IMR-90 (cell line): ENCODE results near the gene DOCK7. TPM values are rescaled to one million over a fixed set of nuclear protein-coding genes. Genes with fewer than 3 reads are reported as not detected.

Experiments
- ATAC-seq: fragments of 200-7000 bp; cut with Tn5 transposase; 2 replicates; pipeline ENCODE4 v1.9.1; 2020; ENCODE audit warnings: low read depth, mild to moderate bottlenecking, moderate library complexity
- BruUV-seq: library from RNA; stranded (reverse); fragments of 400-500 nt; replicated peaks from 2 replicates; lab custom pipeline; 2021; lab: Mats Ljungman, UMichigan
- CTCF ChIA-PET: fragments of 300-600 bp; formaldehyde crosslinking; extraction: SDS; loops from one replicate; lab custom pipeline; 2021; ENCODE audit warnings: antibody characterized with exemption; lab: Yijun Ruan, JAX
- POLR2A ChIA-PET: fragments of 300-600 bp; sonication (Branson Sonifier 250); formaldehyde crosslinking; loops from one replicate; lab custom pipeline; 2022; ENCODE audit warnings: antibody characterized with exemption; ENCODE audit not compliant: unreplicated experiment; lab: Charles Lee
- DNase-seq: peaks from one replicate; pipeline ENCODE4 v3.0.0; 2013
- H2AFZ ChIP-seq: replicated peaks from 2 replicates; pipeline ENCODE3; 2013; ENCODE audit warnings: low read length, mild to moderate bottlenecking; ENCODE audit not compliant: poor library complexity
- H2AK5ac ChIP-seq: 2 replicates; pipeline ENCODE4 v1.6.1; 2013; ENCODE audit warnings: low read depth, low read length, inconsistent platforms
- H2AK9ac ChIP-seq: replicated peaks from 2 replicates; pipeline ENCODE3; 2013; ENCODE audit warnings: mild to moderate bottlenecking, low read depth, low read length, moderate library complexity; ENCODE audit not compliant: poor library complexity
- H2BK120ac ChIP-seq: 2 replicates; pipeline ENCODE4 v1.6.1; 2013; ENCODE audit warnings: low read depth, low read length, inconsistent platforms
- H2BK15ac ChIP-seq: 3 replicates; pipeline ENCODE4 v1.6.1; 2013; ENCODE audit warnings: low read depth, low read length, inconsistent platforms
- H2BK20ac ChIP-seq: 2 replicates; pipeline ENCODE4 v1.6.1; 2013; ENCODE audit warnings: low read depth, mild to moderate bottlenecking, inconsistent platforms, low read length, moderate library complexity
- H2BK5ac ChIP-seq: 2 replicates; pipeline ENCODE4 v1.6.1; 2013; ENCODE audit warnings: mild to moderate bottlenecking, low read depth, low read length, inconsistent platforms; ENCODE audit not compliant: poor library complexity, severe bottlenecking
- H3K14ac ChIP-seq: replicated peaks from 2 replicates; pipeline ENCODE4 v1.6.1; 2013; ENCODE audit warnings: low read depth, low read length, inconsistent platforms
- H3K18ac ChIP-seq: 2 replicates; pipeline ENCODE4 v1.6.1; 2013; ENCODE audit warnings: low read depth, low read length, control low read depth
- H3K23ac ChIP-seq: 2 replicates; pipeline ENCODE4 v1.6.1; 2013; ENCODE audit warnings: low read depth, low read length, inconsistent platforms
- H3K27ac ChIP-seq: 2 replicates; pipeline ENCODE4 v1.5.1; 2013; ENCODE audit warnings: mild to moderate bottlenecking, control low read depth, low read length; ENCODE audit not compliant: insufficient read depth
- H3K27me3 ChIP-seq: 2 replicates; pipeline ENCODE4 v1.6.1; 2013; ENCODE audit warnings: low read length; ENCODE audit not compliant: control insufficient read depth, insufficient read depth
- H3K36me3 ChIP-seq: 2 replicates; pipeline ENCODE4 v1.6.1; 2013; ENCODE audit warnings: low read length, mixed read lengths; ENCODE audit not compliant: control insufficient read depth, insufficient read depth
- H3K4ac ChIP-seq: 2 replicates; pipeline ENCODE4 v1.6.1; 2013; ENCODE audit warnings: low read depth, low read length, inconsistent platforms
- H3K4me1 ChIP-seq: 2 replicates; pipeline ENCODE4 v1.6.1; 2013; ENCODE audit warnings: low read length, mixed read lengths; ENCODE audit not compliant: control insufficient read depth, insufficient read depth
- H3K4me2 ChIP-seq: 2 replicates; pipeline ENCODE4 v1.6.1; 2013; ENCODE audit warnings: low read depth, mild to moderate bottlenecking, control low read depth, low read length, moderate library complexity
- H3K4me3 ChIP-seq: 2 replicates; pipeline ENCODE4 v1.5.1; 2013; ENCODE audit warnings: low read depth, mild to moderate bottlenecking, control low read depth, low read length, moderate library complexity; ENCODE audit not compliant: insufficient read depth
- H3K56ac ChIP-seq: 2 replicates; pipeline ENCODE4 v1.6.1; 2013; ENCODE audit warnings: low read length, inconsistent platforms; ENCODE audit not compliant: insufficient read depth; ENCODE audit errors: extremely low read depth
- H3K79me1 ChIP-seq, 2 experiments: 2 replicates each; pipeline ENCODE4 v1.6.1; 2013; ENCODE audit warnings: low read length in 2 of 2, inconsistent platforms in 1 of 2, low read depth in 1 of 2
- H3K9ac ChIP-seq: 2 replicates; pipeline ENCODE4 v1.6.1; 2013; ENCODE audit warnings: low read depth, low read length, control low read depth
- H3K9me1 ChIP-seq: 2 replicates; pipeline ENCODE4 v1.6.1; 2013; ENCODE audit warnings: low read length, inconsistent platforms; ENCODE audit not compliant: insufficient read depth
- H3K9me3 ChIP-seq: 2 replicates; pipeline ENCODE4 v1.6.1; 2013; ENCODE audit warnings: low read length; ENCODE audit not compliant: control insufficient read depth, insufficient read depth
- H4K20me1 ChIP-seq: 2 replicates; pipeline ENCODE4 v1.6.1; 2013; ENCODE audit warnings: low read length, inconsistent platforms; ENCODE audit not compliant: insufficient read depth
- H4K5ac ChIP-seq: 2 replicates; pipeline ENCODE4 v1.6.1; 2013; ENCODE audit warnings: mild to moderate bottlenecking, low read depth, low read length, control low read depth
- H4K8ac ChIP-seq, 2 experiments: 2 replicates each; pipeline ENCODE4 v1.6.1; 2013; ENCODE audit warnings: low read depth in 2 of 2, low read length in 2 of 2, control low read depth in 1 of 2, inconsistent platforms in 1 of 2
- H4K91ac ChIP-seq: 2 replicates; pipeline ENCODE4 v1.6.1; 2013; ENCODE audit warnings: low read depth, low read length, inconsistent platforms; ENCODE audit not compliant: insufficient read depth
- BHLHE40 ChIP-seq: fragments of 150-350 bp; IDR thresholded peaks from 2 replicates; pipeline ENCODE4 v1.6.1; 2016; ENCODE audit warnings: mild to moderate bottlenecking, low read depth, low read length
- CEBPB ChIP-seq: IDR thresholded peaks from 2 replicates; pipeline ENCODE4 v1.6.1; 2012; ENCODE audit warnings: low read depth, low read length, improper control_type of control experiment
- CHD1 ChIP-seq: IDR thresholded peaks from 2 replicates; pipeline ENCODE4 v1.6.1; 2012; ENCODE audit warnings: low read depth, low read length, improper control_type of control experiment
- CTCF ChIP-seq: conservative IDR thresholded peaks from 2 replicates; pipeline ENCODE4 v1.5.1; 2012; ENCODE audit warnings: mild to moderate bottlenecking, low read depth, low read length, improper control_type of control experiment
- ELK1 ChIP-seq: fragments of 150-350 bp; IDR thresholded peaks from 2 replicates; pipeline ENCODE4 v1.6.1; 2016; ENCODE audit warnings: low read depth, mild to moderate bottlenecking, low read length, moderate library complexity, borderline replicate concordance
- FOS ChIP-seq: fragments of 150-350 bp; IDR thresholded peaks from 2 replicates; pipeline ENCODE4 v1.6.1; 2016; ENCODE audit warnings: low read depth, low read length
- MAFK ChIP-seq: IDR thresholded peaks from 2 replicates; pipeline ENCODE4 v1.6.1; 2012; ENCODE audit warnings: low read depth, low read length, improper control_type of control experiment
- MAZ ChIP-seq: IDR thresholded peaks from 2 replicates; pipeline ENCODE4 v1.6.1; 2012; ENCODE audit warnings: low read depth, mild to moderate bottlenecking, low read length, improper control_type of control experiment, moderate library complexity, borderline replicate concordance
- MXI1 ChIP-seq: IDR thresholded peaks from 2 replicates; pipeline ENCODE4 v1.6.1; 2012; ENCODE audit warnings: low read depth, mild to moderate bottlenecking, low read length, moderate library complexity, borderline replicate concordance
- NFE2L2 ChIP-seq: fragments of 150-350 bp; IDR thresholded peaks from 2 replicates; pipeline ENCODE4 v1.6.1; 2016; ENCODE audit warnings: low read depth, mild to moderate bottlenecking, low read length
- POLR2A ChIP-seq: IDR thresholded peaks from 2 replicates; pipeline ENCODE4 v1.6.1; 2012; ENCODE audit warnings: mild to moderate bottlenecking, low read depth, low read length
- RAD21 ChIP-seq: IDR thresholded peaks from 2 replicates; pipeline ENCODE4 v1.6.1; 2012; ENCODE audit warnings: low read length, improper control_type of control experiment
- RCOR1 ChIP-seq: IDR thresholded peaks from 2 replicates; pipeline ENCODE4 v1.6.1; 2012; ENCODE audit warnings: mild to moderate bottlenecking, low read length, improper control_type of control experiment; ENCODE audit not compliant: insufficient replicate concordance
- RFX5 ChIP-seq: IDR thresholded peaks from 2 replicates; pipeline ENCODE4 v1.8.0; 2012; ENCODE audit warnings: low read depth, mild to moderate bottlenecking, low read length, moderate library complexity
- SMC3 ChIP-seq: fragments of 150-350 bp; IDR thresholded peaks from 2 replicates; pipeline ENCODE4 v1.6.1; 2016; ENCODE audit warnings: low read depth, mild to moderate bottlenecking, antibody characterized with exemption, low read length, moderate library complexity
- USF2 ChIP-seq: fragments of 150-350 bp; IDR thresholded peaks from 2 replicates; pipeline ENCODE4 v1.6.1; 2017; ENCODE audit warnings: mild to moderate bottlenecking, antibody characterized with exemption, low read length, low read depth
- WGBS, 2 experiments: methylation state at CpG; one replicate each; pipeline versions ENCODE4 v1.1.5 to v1.1.7; 2013; ENCODE audit warnings: missing lambda C conversion rate in 2 of 2; ENCODE audit not compliant: insufficient read length in 1 of 2; ENCODE audit errors: extremely low coverage in 2 of 2; 5-methylcytosine and 5-hydroxymethylcytosine counted together
- dilution Hi-C: fragments of 300-500 bp; cut with HindIII; formaldehyde crosslinking; loops from one replicate; pipeline ENCODE4 v1.14.3; 2018; ENCODE audit warnings: low sequenced_read_pairs; ENCODE audit not compliant: unreplicated experiment
- in situ Hi-C: fragments of 300-500 bp; cut with MboI; formaldehyde crosslinking; loops from 3 replicates; pipeline ENCODE4 v1.14.3; 2019; ENCODE audit warnings: low sequenced_read_pairs, inconsistent platforms, mixed read lengths
- intact Hi-C: fragments of 100-400 bp; cut with micrococcal nuclease; formaldehyde crosslinking; loops from 2 replicates; pipeline ENCODE4 v1.10.0; 2022
- polyA plus RNA-seq, 3 experiments: library from polyadenylated mRNA; depleted of rRNA; stranded (reverse); fragments of >200 nt; gene quantifications; 2 replicates each; pipeline ENCODE4 v1.2.3, GENCODE V29; 2012; ENCODE audit warnings: low replicate concordance in 1 of 3
- total RNA-seq: library from RNA; depleted of rRNA; stranded (reverse); fragments of >200 nt; gene quantifications from 2 replicates; pipeline ENCODE4 v1.2.3, GENCODE V29; 2012

DOCK7 gene
- total and polyA plus RNA-seq, 2 of the 4 experiments (the other 2 are of a cell fraction) = 38.0 to 97.7 TPM

- Histone ChIP-seq H3K23ac (no peak overlapping the region), H3K14ac (no peak overlapping the region), H3K18ac (no peak overlapping the region), H3K4ac (no peak overlapping the region), H3K9me3 (no peaks in the 10 kb centered on the region), H3K4me2 (no peak overlapping the region), H2BK20ac (no peak overlapping the region), H3K36me3 (no peaks in the 10 kb centered on the region), H3K4me1 (peaks cover 3% of the 10 kb centered on the region; the same call in 1 of the 2 replicates), H3K4me3 (no peak overlapping the region), H2AFZ (no peak overlapping the region), H2AK9ac (no peak overlapping the region), H3K9ac (no peak overlapping the region), H2BK120ac (no peak overlapping the region), H2BK15ac (no peak overlapping the region), H4K8ac (no peak overlapping the region), H3K27me3 (peaks cover 5% of the 10 kb centered on the region), H4K20me1 (peaks cover 5% of the 10 kb centered on the region), H4K91ac (no peak overlapping the region), H2AK5ac (no peak overlapping the region), H3K56ac (no peak overlapping the region), H3K79me1 (peaks cover 6 to 8% of the 10 kb centered on the region in 2 experiments; a peak in 2 of 4 replicates), H4K5ac (no peak overlapping the region), H2BK5ac (no peak overlapping the region), H3K9me1 (no peaks in the 10 kb centered on the region), H3K27ac (no peak overlapping the region)
- in situ Hi-C loops (no loop called here), dilution Hi-C loops (no loop called here), intact Hi-C loops (no loop called here)
- ChIA-PET CTCF (no interaction called here), POLR2A (no interaction called here)
- no peak for ATAC-seq
- 100% methylated on average over 2 of the region's 10 CpGs; no CpG with 5 or more reads in 1 of the 2 experiments for WGBS, 2 experiments
- TF ChIP-seq CEBPB (no peak), NFE2L2 (no peak), RCOR1 (no peak), USF2 (no peak), MXI1 (no peak), SMC3 (no peak), RFX5 (no peak), CTCF (no peak), MAZ (no peak), FOS (no peak), BHLHE40 (no peak), CHD1 (no peak), ELK1 (no peak), RAD21 (no peak), POLR2A (no peak), MAFK (no peak)
- no TSS peak for BruUV-seq
- DNase-seq = no peak
Measured at GRCh38 chr1:62433861-62434617, 254.1 kb downstream of the DOCK7 start.
